ENCODE data around the gene ATP6V1E1.

DNA sequence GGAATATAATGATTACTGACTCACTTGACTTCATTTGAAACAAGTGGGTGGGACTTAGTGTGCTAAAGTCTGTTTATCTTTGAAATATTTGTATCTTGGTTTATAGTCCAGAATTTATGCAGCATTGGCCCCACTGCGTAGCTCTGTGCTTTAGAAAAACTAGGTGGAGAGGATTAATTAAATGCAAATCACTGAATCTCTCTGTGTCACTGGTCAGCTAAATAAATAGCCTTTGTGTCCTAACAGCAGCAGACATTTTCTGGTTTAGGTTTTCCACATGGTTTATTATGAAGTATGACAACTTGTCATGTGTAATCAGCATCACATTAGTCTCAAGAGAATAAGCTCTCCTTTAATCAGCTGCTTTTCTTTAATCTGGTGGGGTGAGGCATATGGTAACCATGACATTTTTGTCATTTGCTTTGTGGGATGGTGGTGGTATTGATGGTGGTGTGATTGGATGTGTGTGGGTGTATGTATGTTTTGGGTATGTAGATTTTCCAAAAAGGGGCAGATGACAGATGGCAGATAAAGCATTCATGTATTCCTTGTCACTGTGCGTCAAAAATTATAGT is 44.0 kb upstream of the ATP6V1E1 start:
- TF ChIP-seq, protein P1, sequence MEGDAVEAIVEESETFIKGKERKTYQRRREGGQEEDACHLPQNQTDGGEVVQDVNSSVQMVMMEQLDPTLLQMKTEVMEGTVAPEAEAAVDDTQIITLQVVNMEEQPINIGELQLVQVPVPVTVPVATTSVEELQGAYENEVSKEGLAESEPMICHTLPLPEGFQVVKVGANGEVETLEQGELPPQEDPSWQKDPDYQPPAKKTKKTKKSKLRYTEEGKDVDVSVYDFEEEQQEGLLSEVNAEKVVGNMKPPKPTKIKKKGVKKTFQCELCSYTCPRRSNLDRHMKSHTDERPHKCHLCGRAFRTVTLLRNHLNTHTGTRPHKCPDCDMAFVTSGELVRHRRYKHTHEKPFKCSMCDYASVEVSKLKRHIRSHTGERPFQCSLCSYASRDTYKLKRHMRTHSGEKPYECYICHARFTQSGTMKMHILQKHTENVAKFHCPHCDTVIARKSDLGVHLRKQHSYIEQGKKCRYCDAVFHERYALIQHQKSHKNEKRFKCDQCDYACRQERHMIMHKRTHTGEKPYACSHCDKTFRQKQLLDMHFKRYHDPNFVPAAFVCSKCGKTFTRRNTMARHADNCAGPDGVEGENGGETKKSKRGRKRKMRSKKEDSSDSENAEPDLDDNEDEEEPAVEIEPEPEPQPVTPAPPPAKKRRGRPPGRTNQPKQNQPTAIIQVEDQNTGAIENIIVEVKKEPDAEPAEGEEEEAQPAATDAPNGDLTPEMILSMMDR (IDR thresholded peaks at IDR 0.05) = no peak
- no peak for TF ChIP-seq POLR2A (IDR thresholded peaks at IDR 0.05)

All from breast epithelium (tissue), 3 donors.